Measurements from ENCODE around the gene ATP13A5. TPM values are rescaled to one million over a fixed set of nuclear protein-coding genes. Genes with fewer than 3 reads are reported as not detected.
A peak's percentile ranks its signal among the peaks of the same experiment; 100 is the strongest.

ATP13A5 gene
- polyA plus RNA-seq, 4 donors = 0.21 TPM; not detected in 3

GRCh38 chr3:193269343-193270028 is 109.1 kb downstream of the ATP13A5 start:
- no peak for FAIRE-seq
- Histone ChIP-seq H3K4me1 (ENCODE audit: control insufficient read depth in 3 of 3, insufficient read depth in 2 of 3, low read depth in 1 of 3, low read length in 2 of 3) (no peaks in the 10 kb centered on the region), H3K27me3 (ENCODE audit: control insufficient read depth in 3 of 3, insufficient read depth in 3 of 3, low read length in 3 of 3) (no peaks in the 10 kb centered on the region), H3K36me3 (ENCODE audit: control insufficient read depth in 3 of 3, insufficient read depth in 2 of 3, low read depth in 1 of 3, low read length in 3 of 3) (no peaks in the 10 kb centered on the region), H3K9me3 (ENCODE audit: control insufficient read depth in 2 of 2, insufficient read depth in 1 of 2, low read depth in 1 of 2, low read length in 1 of 2) (no peaks in the 10 kb centered on the region), H3K4me3 (ENCODE audit: low read depth in 1 of 3, low read length in 3 of 3) (no peak overlapping the region), H3K27ac (ENCODE audit: low read depth in 1 of 3, low read length in 2 of 3) (no peak overlapping the region)
- DNase-seq = no peak
- 76 to 80% (median 79%) methylated on average over 3 of the region's 3 CpGs for WGBS, 3 donors

DNA sequence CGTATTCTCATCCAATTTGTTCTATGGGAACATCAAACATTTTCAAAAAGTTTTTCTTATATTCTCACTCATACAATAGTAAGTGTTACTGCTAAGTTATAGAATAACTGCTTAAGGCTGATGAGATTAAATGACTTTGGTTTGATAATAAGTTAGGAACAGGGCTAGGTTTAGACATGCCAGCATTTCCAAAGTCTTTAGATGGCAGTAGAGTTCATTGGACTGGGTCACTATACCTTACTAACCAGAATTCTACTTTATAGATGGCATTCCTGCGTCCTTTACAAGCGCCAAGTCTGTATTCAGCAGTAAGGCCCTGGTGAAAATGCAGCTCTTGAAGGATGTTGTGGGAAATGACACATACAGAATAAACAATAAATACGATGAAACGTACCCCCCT is 115.8 kb downstream of the ATP13A5 start:
- Histone ChIP-seq H3K27ac (ENCODE audit: low read depth in 1 of 3, low read length in 2 of 3) (no peak overlapping the region), H3K4me1 (ENCODE audit: control insufficient read depth in 3 of 3, insufficient read depth in 2 of 3, low read depth in 1 of 3, low read length in 2 of 3) (no peaks in the 10 kb centered on the region), H3K9me3 (ENCODE audit: control insufficient read depth in 2 of 2, insufficient read depth in 1 of 2, low read depth in 1 of 2, low read length in 1 of 2) (no peaks in the 10 kb centered on the region), H3K4me3 (ENCODE audit: low read depth in 1 of 3, low read length in 3 of 3) (no peak overlapping the region), H3K36me3 (ENCODE audit: control insufficient read depth in 3 of 3, insufficient read depth in 2 of 3, low read depth in 1 of 3, low read length in 3 of 3) (no peaks in the 10 kb centered on the region), H3K27me3 (ENCODE audit: control insufficient read depth in 3 of 3, insufficient read depth in 3 of 3, low read length in 3 of 3) (no peaks in the 10 kb centered on the region)
- WGBS, 3 donors = 77 to 84% (median 84%) methylated on average over 5 of the region's 5 CpGs
- FAIRE-seq (no peak), DNase-seq (no peak)

- Histone ChIP-seq H3K27ac (ENCODE audit: low read depth in 1 of 3, low read length in 2 of 3) (no peak overlapping the region), H3K9me3 (ENCODE audit: control insufficient read depth in 2 of 2, insufficient read depth in 1 of 2, low read depth in 1 of 2, low read length in 1 of 2) (no peaks in the 10 kb centered on the region), H3K4me3 (ENCODE audit: low read depth in 1 of 3, low read length in 3 of 3) (no peak overlapping the region), H3K27me3 (ENCODE audit: control insufficient read depth in 3 of 3, insufficient read depth in 3 of 3, low read length in 3 of 3) (no peaks in the 10 kb centered on the region), H3K4me1 (ENCODE audit: control insufficient read depth in 3 of 3, insufficient read depth in 2 of 3, low read depth in 1 of 3, low read length in 2 of 3) (no peaks in the 10 kb centered on the region), H3K36me3 (ENCODE audit: control insufficient read depth in 3 of 3, insufficient read depth in 2 of 3, low read depth in 1 of 3, low read length in 3 of 3) (no peaks in the 10 kb centered on the region)
- 89 to 96% (median 93%) methylated on average over 1 of the region's 1 CpG for WGBS, 3 donors
- no peak for FAIRE-seq
- no peak for DNase-seq
Observed at GRCh38 chr3:193261970-193262369, 116.6 kb downstream of the ATP13A5 start.

DNA sequence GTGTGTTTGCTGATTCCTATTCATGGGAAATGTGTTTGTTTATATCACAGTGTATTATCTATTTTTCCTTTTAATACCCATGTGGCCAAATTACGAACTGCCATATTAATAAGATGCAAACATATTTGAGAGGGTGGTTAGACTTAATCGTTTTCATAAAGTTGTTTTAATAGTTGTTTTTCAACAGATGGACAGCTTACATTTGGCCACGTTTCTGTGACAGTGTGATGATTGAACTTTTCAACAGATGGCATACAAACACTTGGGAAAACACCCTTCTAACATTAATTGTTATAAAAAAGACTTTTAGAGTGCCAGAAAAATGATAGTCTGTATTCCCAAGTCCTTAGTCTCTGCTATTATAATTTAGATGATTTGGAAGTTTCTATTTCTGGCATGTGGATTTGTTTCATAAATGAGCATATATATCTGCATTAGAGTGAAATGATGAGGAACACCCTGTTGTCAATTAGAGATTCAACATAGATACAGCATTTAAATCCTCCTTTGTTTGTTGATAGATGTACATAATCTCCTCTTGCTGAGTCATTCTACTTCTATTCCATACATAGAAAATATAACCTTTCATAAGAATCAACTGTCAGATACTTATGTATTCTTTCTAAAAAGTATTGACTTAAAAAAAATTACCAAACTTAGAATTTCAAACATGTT is 124.4 kb downstream of the ATP13A5 start:
- DNase-seq (no peak), FAIRE-seq (no peak)
- H3K36me3 ChIP-seq (ENCODE audit: control insufficient read depth in 3 of 3, insufficient read depth in 2 of 3, low read depth in 1 of 3, low read length in 3 of 3) = no peaks in the 10 kb centered on the region
- H3K4me1 ChIP-seq (ENCODE audit: control insufficient read depth in 3 of 3, insufficient read depth in 2 of 3, low read depth in 1 of 3, low read length in 2 of 3) = no peaks in the 10 kb centered on the region
- H3K27me3 ChIP-seq (ENCODE audit: control insufficient read depth in 3 of 3, insufficient read depth in 3 of 3, low read length in 3 of 3) = no peaks in the 10 kb centered on the region
- H3K27ac ChIP-seq (ENCODE audit: low read depth in 1 of 3, low read length in 2 of 3) = no peak overlapping the region
- WGBS, 3 donors = 44 to 54% (median 50%) methylated on average over 3 of the region's 3 CpGs
- peaks cover 0 to 11% of the 10 kb centered on the region in 2 donors for H3K9me3 ChIP-seq (ENCODE audit: control insufficient read depth in 2 of 2, insufficient read depth in 1 of 2, low read depth in 1 of 2, low read length in 1 of 2)
- no peak overlapping the region for H3K4me3 ChIP-seq (ENCODE audit: low read depth in 1 of 3, low read length in 3 of 3)

DNA sequence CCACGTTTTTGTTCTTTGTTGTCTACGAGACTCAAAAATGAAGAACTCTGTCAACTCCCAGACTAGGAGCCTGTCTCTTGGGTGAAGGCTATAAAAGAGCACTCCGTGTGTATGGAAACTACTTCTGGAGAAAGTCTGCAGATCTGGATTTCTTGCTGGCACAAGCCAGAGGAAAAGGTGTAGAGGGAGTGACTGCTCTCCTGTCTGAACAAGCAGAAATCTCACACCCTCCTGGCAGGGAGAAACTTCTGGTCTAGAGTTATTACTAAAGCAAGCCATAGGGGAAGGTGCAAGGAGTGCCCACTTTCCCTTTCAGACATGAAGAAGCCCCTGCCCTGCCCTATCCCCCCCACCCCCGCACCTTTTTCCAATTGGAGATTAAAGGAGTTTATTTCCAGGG is 128.1 kb downstream of the ATP13A5 start:
- 73 to 87% (median 77%) methylated on average over 4 of the region's 4 CpGs for WGBS, 3 donors
- H3K27me3 ChIP-seq (ENCODE audit: control insufficient read depth in 3 of 3, insufficient read depth in 3 of 3, low read length in 3 of 3) = no peaks in the 10 kb centered on the region
- DNase-seq (no peak), FAIRE-seq (no peak)
- H3K4me1 ChIP-seq (ENCODE audit: control insufficient read depth in 3 of 3, insufficient read depth in 2 of 3, low read depth in 1 of 3, low read length in 2 of 3) = no peaks in the 10 kb centered on the region
- no peak overlapping the region for H3K27ac ChIP-seq (ENCODE audit: low read depth in 1 of 3, low read length in 2 of 3)
- no peaks in the 10 kb centered on the region for H3K36me3 ChIP-seq (ENCODE audit: control insufficient read depth in 3 of 3, insufficient read depth in 2 of 3, low read depth in 1 of 3, low read length in 3 of 3)
- H3K9me3 ChIP-seq (ENCODE audit: control insufficient read depth in 2 of 2, insufficient read depth in 1 of 2, low read depth in 1 of 2, low read length in 1 of 2) = peaks cover 0 to 16% of the 10 kb centered on the region in 2 donors
- no peak overlapping the region for H3K4me3 ChIP-seq (ENCODE audit: low read depth in 1 of 3, low read length in 3 of 3)

GRCh38 chr3:193248848-193249468 is 129.6 kb downstream of the ATP13A5 start:
- WGBS, 3 donors = 46 to 90% (median 84%) methylated on average over 2 of the region's 2 CpGs
- FAIRE-seq (no peak), DNase-seq (no peak)
- Histone ChIP-seq H3K27me3 (ENCODE audit: control insufficient read depth in 3 of 3, insufficient read depth in 3 of 3, low read length in 3 of 3) (no peaks in the 10 kb centered on the region), H3K9me3 (ENCODE audit: control insufficient read depth in 2 of 2, insufficient read depth in 1 of 2, low read depth in 1 of 2, low read length in 1 of 2) (peaks cover 0 to 16% of the 10 kb centered on the region in 2 donors), H3K4me1 (ENCODE audit: control insufficient read depth in 3 of 3, insufficient read depth in 2 of 3, low read depth in 1 of 3, low read length in 2 of 3) (no peaks in the 10 kb centered on the region), H3K27ac (ENCODE audit: low read depth in 1 of 3, low read length in 2 of 3) (no peak overlapping the region), H3K36me3 (ENCODE audit: control insufficient read depth in 3 of 3, insufficient read depth in 2 of 3, low read depth in 1 of 3, low read length in 3 of 3) (no peaks in the 10 kb centered on the region), H3K4me3 (ENCODE audit: low read depth in 1 of 3, low read length in 3 of 3) (no peak overlapping the region)

DNA sequence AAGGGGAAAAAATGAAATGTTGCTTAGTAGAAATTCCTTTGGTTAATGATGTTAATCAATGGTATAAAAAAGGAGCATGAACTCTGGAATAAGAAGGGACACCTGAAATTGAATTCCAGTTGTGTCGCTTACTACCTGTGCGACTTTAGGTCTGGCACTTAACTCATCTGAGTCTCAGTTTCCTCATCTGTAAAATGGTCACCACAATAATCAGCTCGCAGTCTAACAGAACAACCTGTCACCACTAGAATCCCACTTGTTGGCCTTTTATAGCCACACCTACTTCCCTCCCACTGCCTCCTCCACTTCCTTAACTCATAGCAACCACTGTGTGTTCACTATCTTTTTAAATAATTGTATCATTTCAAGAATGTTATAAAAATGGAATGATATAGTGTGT is 135.0 kb downstream of the ATP13A5 start:
- no peak for DNase-seq
- no peak for FAIRE-seq
- peaks cover 0 to 21% (median 3%) of the 10 kb centered on the region in 3 donors for H3K27me3 ChIP-seq (ENCODE audit: control insufficient read depth in 3 of 3, insufficient read depth in 3 of 3, low read length in 3 of 3)
- no peak overlapping the region for H3K4me3 ChIP-seq (ENCODE audit: low read depth in 1 of 3, low read length in 3 of 3)
- H3K27ac ChIP-seq (ENCODE audit: low read depth in 1 of 3, low read length in 2 of 3) = no peak overlapping the region
- WGBS, 3 donors = 82 to 87% (median 84%) methylated on average over 3 of the region's 3 CpGs
- H3K4me1 ChIP-seq (ENCODE audit: control insufficient read depth in 3 of 3, insufficient read depth in 2 of 3, low read depth in 1 of 3, low read length in 2 of 3) = peaks cover 0 to 2% (median 0%) of the 10 kb centered on the region in 3 donors
- peaks cover 2 to 5% of the 10 kb centered on the region in 2 donors for H3K9me3 ChIP-seq (ENCODE audit: control insufficient read depth in 2 of 2, insufficient read depth in 1 of 2, low read depth in 1 of 2, low read length in 1 of 2)
- no peaks in the 10 kb centered on the region for H3K36me3 ChIP-seq (ENCODE audit: control insufficient read depth in 3 of 3, insufficient read depth in 2 of 3, low read depth in 1 of 3, low read length in 3 of 3)

- H3K36me3 ChIP-seq (ENCODE audit: control insufficient read depth in 3 of 3, insufficient read depth in 2 of 3, low read depth in 1 of 3, low read length in 3 of 3) = no peaks in the 10 kb centered on the region
- DNase-seq (no peak), FAIRE-seq (no peak)
- peaks cover 0 to 21% (median 3%) of the 10 kb centered on the region in 3 donors for H3K27me3 ChIP-seq (ENCODE audit: control insufficient read depth in 3 of 3, insufficient read depth in 3 of 3, low read length in 3 of 3)
- no peak overlapping the region for H3K27ac ChIP-seq (ENCODE audit: low read depth in 1 of 3, low read length in 2 of 3)
- peak overlapping the region in 1 of 3 donors; percentile 19 for H3K4me3 ChIP-seq (ENCODE audit: low read depth in 1 of 3, low read length in 3 of 3)
- H3K9me3 ChIP-seq (ENCODE audit: control insufficient read depth in 2 of 2, insufficient read depth in 1 of 2, low read depth in 1 of 2, low read length in 1 of 2) = peaks cover 0 to 2% of the 10 kb centered on the region in 2 donors
- WGBS, 3 donors = 83 to 90% (median 86%) methylated on average over 11 of the region's 11 CpGs
- peaks cover 0 to 2% (median 0%) of the 10 kb centered on the region in 3 donors for H3K4me1 ChIP-seq (ENCODE audit: control insufficient read depth in 3 of 3, insufficient read depth in 2 of 3, low read depth in 1 of 3, low read length in 2 of 3)
Observed at GRCh38 chr3:193241716-193242115, 136.8 kb downstream of the ATP13A5 start.

Data from small intestine (tissue), 7 donors.